ENCODE results near the gene TM9SF1. TPM values are rescaled to one million over a fixed set of nuclear protein-coding genes. Genes with fewer than 3 reads are reported as not detected.
A peak's percentile ranks its signal among the peaks of the same experiment; 100 is the strongest.

TM9SF1 gene
- total and polyA plus RNA-seq, 10 of the 15 experiments (the other 5 are each of a cell fraction or from before 2014, with no cell fraction given): 7.2 to 39.2 (median 17.6) TPM

DNA sequence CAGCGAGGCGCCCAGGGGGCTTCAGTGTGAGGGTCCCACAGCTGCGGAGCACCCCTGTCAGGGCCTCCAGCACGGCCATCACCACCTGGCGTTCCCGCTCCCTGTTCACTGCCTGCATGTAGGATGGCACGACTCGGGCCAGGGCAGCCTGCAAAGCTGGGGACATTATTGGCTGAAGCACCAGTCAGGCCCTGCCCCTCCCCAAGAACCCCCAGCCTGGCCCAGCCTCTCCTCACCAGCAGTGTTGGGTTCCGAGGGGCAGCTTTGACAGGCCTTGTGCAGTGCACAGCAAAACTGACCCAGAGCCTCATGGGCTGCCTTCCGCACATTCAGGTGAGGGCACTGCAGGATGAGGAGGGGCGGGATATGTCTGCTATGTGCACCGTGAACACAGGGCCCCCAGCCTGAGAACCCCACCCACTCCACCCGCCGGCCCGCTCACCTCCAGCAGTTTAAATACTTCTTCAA, 12.2 kb downstream of the TM9SF1 start (continued):
- TF ChIP-seq, protein P1, sequence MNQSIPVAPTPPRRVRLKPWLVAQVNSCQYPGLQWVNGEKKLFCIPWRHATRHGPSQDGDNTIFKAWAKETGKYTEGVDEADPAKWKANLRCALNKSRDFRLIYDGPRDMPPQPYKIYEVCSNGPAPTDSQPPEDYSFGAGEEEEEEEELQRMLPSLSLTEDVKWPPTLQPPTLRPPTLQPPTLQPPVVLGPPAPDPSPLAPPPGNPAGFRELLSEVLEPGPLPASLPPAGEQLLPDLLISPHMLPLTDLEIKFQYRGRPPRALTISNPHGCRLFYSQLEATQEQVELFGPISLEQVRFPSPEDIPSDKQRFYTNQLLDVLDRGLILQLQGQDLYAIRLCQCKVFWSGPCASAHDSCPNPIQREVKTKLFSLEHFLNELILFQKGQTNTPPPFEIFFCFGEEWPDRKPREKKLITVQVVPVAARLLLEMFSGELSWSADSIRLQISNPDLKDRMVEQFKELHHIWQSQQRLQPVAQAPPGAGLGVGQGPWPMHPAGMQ (IDR thresholded peaks at IDR 0.05; ENCODE audit: borderline replicate concordance): no peak
- no peak for TF ChIP-seq TCF3 (IDR thresholded peaks at IDR 0.05; ENCODE audit: borderline replicate concordance, insufficient read depth, low read depth, low read length)
- TF ChIP-seq, protein P2, sequence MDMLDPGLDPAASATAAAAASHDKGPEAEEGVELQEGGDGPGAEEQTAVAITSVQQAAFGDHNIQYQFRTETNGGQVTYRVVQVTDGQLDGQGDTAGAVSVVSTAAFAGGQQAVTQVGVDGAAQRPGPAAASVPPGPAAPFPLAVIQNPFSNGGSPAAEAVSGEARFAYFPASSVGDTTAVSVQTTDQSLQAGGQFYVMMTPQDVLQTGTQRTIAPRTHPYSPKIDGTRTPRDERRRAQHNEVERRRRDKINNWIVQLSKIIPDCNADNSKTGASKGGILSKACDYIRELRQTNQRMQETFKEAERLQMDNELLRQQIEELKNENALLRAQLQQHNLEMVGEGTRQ (IDR thresholded peaks at IDR 0.05; ENCODE audit: borderline replicate concordance, low read depth, low read length): no peak
- TF ChIP-seq DPF2 (IDR thresholded peaks at IDR 0.05): no peak
- no peak for TF ChIP-seq NFXL1 (IDR thresholded peaks at IDR 0.05; ENCODE audit: borderline replicate concordance)
- no peak for TF ChIP-seq FOS (IDR thresholded peaks at IDR 0.05; ENCODE audit: borderline replicate concordance, extremely low read depth, insufficient read length)

DNA sequence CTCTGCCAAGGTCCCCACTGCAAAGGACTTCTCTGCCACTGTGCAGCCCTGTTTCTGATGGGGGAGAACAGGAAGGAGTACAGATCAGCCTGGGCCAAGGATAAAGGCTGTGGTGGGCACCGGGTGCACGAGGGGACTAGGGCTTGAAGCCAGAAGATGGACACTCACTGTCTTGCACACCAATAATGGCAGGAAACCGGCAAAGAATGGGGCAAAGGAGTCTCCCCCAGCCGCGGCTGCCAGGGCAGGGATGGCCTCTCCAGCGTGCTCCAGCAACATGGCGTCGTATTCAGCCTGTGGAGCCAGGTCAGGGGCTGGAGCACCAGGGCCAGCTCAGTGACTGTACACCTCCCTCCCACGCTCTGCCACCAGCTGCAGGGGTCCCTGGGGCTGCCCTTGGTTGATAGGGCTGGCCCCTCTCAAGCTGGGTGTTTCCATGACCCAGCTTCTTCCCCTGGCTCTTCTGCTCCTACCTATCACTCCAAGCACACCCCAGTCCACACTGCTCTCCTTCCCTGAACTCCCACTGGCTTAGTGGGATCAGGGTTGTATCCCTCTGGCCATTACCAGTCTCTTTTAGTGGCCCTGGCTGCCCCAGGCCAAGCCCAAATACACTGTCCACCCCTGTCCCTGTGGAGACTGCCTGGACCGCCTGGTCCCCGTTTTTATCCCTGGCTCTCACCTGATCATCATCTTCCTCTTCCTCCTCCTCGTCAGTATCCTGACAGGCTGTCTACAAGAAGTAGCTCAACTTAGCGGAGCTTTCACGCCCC, 12.9 kb downstream of the TM9SF1 start:
- ChIA-PET SMC1A (ENCODE audit: uncharacterized antibody, unreplicated experiment) (interaction anchor here (0.9 kb wide), 1 partner anchor 13 kb away, joined by 3 read pairs; the partner anchor contains the start of gene TM9SF1), RAD21 (ENCODE audit: unreplicated experiment) (interaction anchor here (0.5 kb wide), 1 partner anchor 20 kb away, joined by 3 read pairs; no protein-coding TSS in a partner anchor), CTCF (no interaction called here), POLR2A (interaction anchor here (1.6 kb wide), 1 partner anchor 21 kb away, joined by 6 read pairs; the partner anchor contains the start of gene IRF9)
- intact Hi-C loops (cut with micrococcal nuclease; ENCODE audit: unreplicated experiment): no loop called here
- ATAC-seq (no peak; the same call in 2 of the 3 replicates), FAIRE-seq (no peak), DNase-seq (ENCODE audit: low read depth, low spot score) (no peak)
- Histone ChIP-seq H3K4me1 (ENCODE audit: control insufficient read depth, insufficient read depth, low read length) (no peaks in the 10 kb centered on the region), H3K9me3 (replicated peaks; ENCODE audit: control insufficient read depth, insufficient read depth, low read length) (no peaks in the 10 kb centered on the region), H3K27ac (ENCODE audit: control insufficient read depth, insufficient read depth) (no peak overlapping the region), H2AFZ (ENCODE audit: control insufficient read depth, low read depth, low read length) (no peak overlapping the region), H3K9ac (ENCODE audit: control insufficient read depth, insufficient read depth, low read length) (no peak overlapping the region), H3K4me2 (ENCODE audit: control insufficient read depth, insufficient read depth) (no peak overlapping the region), H4K20me1 (ENCODE audit: control insufficient read depth, insufficient read depth) (no peaks in the 10 kb centered on the region), H3K36me3 (ENCODE audit: control insufficient read depth in 2 of 2, insufficient read depth in 2 of 2, low read length in 1 of 2) (peaks cover 25 to 57% of the 10 kb centered on the region in 2 experiments), H3K27me3 (replicated peaks in 1 of 2; ENCODE audit: control insufficient read depth in 2 of 2, insufficient read depth in 2 of 2, low read length in 1 of 2) (no peaks in the 10 kb centered on the region), H3K79me2 (ENCODE audit: control insufficient read depth, insufficient read depth, low read length) (peaks cover 7% of the 10 kb centered on the region), H3K4me3 (no peak overlapping the region)
- 92% methylated on average over 14 of the region's 14 CpGs for WGBS (ENCODE audit: insufficient coverage, insufficient replicate concordance, low lambda C conversion rate, missing lambda C conversion rate)
- TF ChIP-seq, protein P3, sequence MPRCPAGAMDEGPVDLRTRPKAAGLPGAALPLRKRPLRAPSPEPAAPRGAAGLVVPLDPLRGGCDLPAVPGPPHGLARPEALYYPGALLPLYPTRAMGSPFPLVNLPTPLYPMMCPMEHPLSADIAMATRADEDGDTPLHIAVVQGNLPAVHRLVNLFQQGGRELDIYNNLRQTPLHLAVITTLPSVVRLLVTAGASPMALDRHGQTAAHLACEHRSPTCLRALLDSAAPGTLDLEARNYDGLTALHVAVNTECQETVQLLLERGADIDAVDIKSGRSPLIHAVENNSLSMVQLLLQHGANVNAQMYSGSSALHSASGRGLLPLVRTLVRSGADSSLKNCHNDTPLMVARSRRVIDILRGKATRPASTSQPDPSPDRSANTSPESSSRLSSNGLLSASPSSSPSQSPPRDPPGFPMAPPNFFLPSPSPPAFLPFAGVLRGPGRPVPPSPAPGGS (IDR thresholded peaks at IDR 0.05; ENCODE audit: borderline replicate concordance, insufficient read depth, low read depth, low read length, poor library complexity, severe bottlenecking): no peak
- TF ChIP-seq CBFB (IDR thresholded peaks at IDR 0.05; ENCODE audit: low read depth) (peak; percentile 6; the same call in 1 of the 2 replicates), MTA3 (IDR thresholded peaks at IDR 0.05; ENCODE audit: borderline replicate concordance, low read length) (0 out of 2 replicates have a peak, but pooled peaks have one; percentile 2), YY1 (IDR thresholded peaks at IDR 0.05; ENCODE audit: low read depth, low read length) (0 out of 2 replicates have a peak, but pooled peaks have one; percentile 13), YBX1 (IDR thresholded peaks at IDR 0.05) (no peak), POLR2AphosphoS5 (IDR thresholded peaks at IDR 0.05; ENCODE audit: low read length) (peak; percentile 34), ZNF622 (IDR thresholded peaks at IDR 0.05) (no peak)
- no TSS peak for BruUV-seq (replicated peaks)
- in situ Hi-C loops (cut with MboI): no loop called here

Data from GM12878 (cell line).